HCT116 (cell line): ENCODE data around the gene NKX1-1. TPM values are rescaled to one million over a fixed set of nuclear protein-coding genes. Genes with fewer than 3 reads are reported as not detected.

Source experiments
- ATAC-seq: fragments of 200-7000 bp; cut with Tn5 transposase; 2 replicates; pipeline ENCODE4 v1.9.1; 2020; ENCODE audit warnings: mild to moderate bottlenecking, moderate library complexity
- BruUV-seq: library from RNA; stranded (reverse); fragments of 400-500 nt; replicated peaks from 2 replicates; lab custom pipeline; 2021; lab: Mats Ljungman, UMichigan
- CTCF ChIA-PET: fragments of 300-600 bp; sonication (Branson Sonifier 250); formaldehyde crosslinking; loops from one replicate; lab custom pipeline; 2021; ENCODE audit warnings: antibody characterized with exemption; lab: Charles Lee
- POLR2A ChIA-PET: fragments of 300-600, 350-600 bp; sonication (Branson Sonifier 250); formaldehyde crosslinking; loops from one replicate; lab custom pipeline; 2021; ENCODE audit warnings: antibody characterized with exemption; lab: Charles Lee
- RAD21 ChIA-PET, 2 experiments: fragments of 300-600 bp; sonication (Branson Sonifier 250); formaldehyde crosslinking; loops; one replicate each; lab custom pipeline; 2023; ENCODE audit warnings: low total read pairs in 2 of 2; ENCODE audit not compliant: uncharacterized antibody in 2 of 2, unreplicated experiment in 2 of 2, low non-redundant PET in 1 of 2; lab: Charles Lee
- DNase-seq: peaks from one replicate; pipeline ENCODE4 v3.0.0-alpha.2; 2010; ENCODE audit warnings: low read depth, low spot score
- H2AFZ ChIP-seq: fragments of 200-600 bp; shearing (Covaris generic), sonication (generic); 2 replicates; pipeline ENCODE4 v1.6.1; 2017; ENCODE audit warnings: low read depth, mixed run types, mixed read lengths, antibody characterized with exemption, low read length; ENCODE audit not compliant: poor library complexity, severe bottlenecking
- H3K27ac ChIP-seq: 2 replicates; pipeline ENCODE4 v1.5.1; 2012; ENCODE audit warnings: low read depth, low read length
- H3K27me3 ChIP-seq: fragments of 200-600 bp; sonication (generic); 2 replicates; pipeline ENCODE4 v1.6.1; 2016; ENCODE audit warnings: mixed run types, low read length, mixed read lengths; ENCODE audit not compliant: insufficient read depth
- H3K36me3 ChIP-seq, 2 experiments: fragments of 200-500 bp in 1 of 2; fragments of 200-600 bp in 1 of 2; sonication (Bioruptor generic) in 1 of 2; sonication (generic) in 1 of 2; 2 replicates each; pipeline versions ENCODE4 v1.5.1 to v1.6.1; 2014 to 2016; ENCODE audit warnings: low read length in 2 of 2, inconsistent platforms in 1 of 2, mixed read lengths in 1 of 2, mixed run types in 1 of 2; ENCODE audit not compliant: insufficient read depth in 2 of 2, control insufficient read depth in 1 of 2
- H3K4me1 ChIP-seq, 2 experiments: fragments of 200-600 bp in 1 of 2; sonication (generic) in 1 of 2; 2 replicates each; pipeline versions ENCODE4 v1.5.1 to v1.6.1; 2012 to 2017; ENCODE audit warnings: low read length in 2 of 2, inconsistent platforms in 1 of 2, mild to moderate bottlenecking in 1 of 2, mixed read lengths in 1 of 2, mixed run types in 1 of 2, moderate library complexity in 1 of 2; ENCODE audit not compliant: insufficient read depth in 2 of 2, control insufficient read depth in 1 of 2
- H3K4me2 ChIP-seq: fragments of 200-600 bp; sonication (generic); 2 replicates; pipeline ENCODE4 v1.6.1; 2017; ENCODE audit warnings: mixed run types, low read length, mixed read lengths
- H3K4me3 ChIP-seq, 2 experiments: fragments of 200-600 bp in 1 of 2; sonication (generic) in 1 of 2; replicated peaks in 1 of 2; 2 replicates each; pipeline ENCODE4 v1.5.1; 2011 to 2016; ENCODE audit warnings: low read length in 2 of 2, control low read depth in 1 of 2, low read depth in 1 of 2, mild to moderate bottlenecking in 1 of 2, mixed read lengths in 1 of 2, mixed run types in 1 of 2
- H3K79me2 ChIP-seq: fragments of 200-600 bp; sonication (generic); 2 replicates; pipeline ENCODE4 v1.6.1; 2017; ENCODE audit warnings: mild to moderate bottlenecking, mixed run types, low read length, moderate library complexity, mixed read lengths; ENCODE audit not compliant: insufficient read depth
- H3K9ac ChIP-seq: fragments of 200-600 bp; sonication (generic); 2 replicates; pipeline ENCODE4 v1.6.1; 2016; ENCODE audit warnings: low read length, mixed read lengths
- H3K9me2 ChIP-seq: fragments of 200-600 bp; sonication (generic), shearing (Covaris generic); 2 replicates; pipeline ENCODE4 v1.6.1; 2017; ENCODE audit warnings: mixed run types, mild to moderate bottlenecking, moderate library complexity; ENCODE audit not compliant: insufficient read depth
- H3K9me3 ChIP-seq, 2 experiments: fragments of 200-500 bp in 1 of 2; fragments of 200-600 bp in 1 of 2; sonication (Bioruptor generic) in 1 of 2; sonication (generic) in 1 of 2; 2 replicates each; pipeline ENCODE4 v1.6.1; 2014 to 2017; ENCODE audit warnings: low read length in 2 of 2, mixed read lengths in 2 of 2, inconsistent platforms in 1 of 2, low read depth in 1 of 2, mild to moderate bottlenecking in 1 of 2, mixed run types in 1 of 2, moderate library complexity in 1 of 2; ENCODE audit not compliant: control insufficient read depth in 1 of 2, insufficient read depth in 1 of 2
- H4K20me1 ChIP-seq: fragments of 200-600 bp; sonication (generic), shearing (Covaris generic); 2 replicates; pipeline ENCODE4 v1.6.1; 2017; ENCODE audit warnings: mixed run types, mild to moderate bottlenecking, moderate library complexity; ENCODE audit not compliant: insufficient read depth
- CBX3 ChIP-seq: IDR thresholded peaks from 2 replicates; pipeline ENCODE4 v1.6.1; 2012; ENCODE audit warnings: low read depth
- EGR1 ChIP-seq: IDR thresholded peaks from 2 replicates; pipeline ENCODE4 v1.6.1; 2012; ENCODE audit warnings: low read depth
- ELF1 ChIP-seq: IDR thresholded peaks from 2 replicates; pipeline ENCODE4 v1.6.1; 2012; ENCODE audit warnings: low read depth, borderline replicate concordance
- EZH2phosphoT487 ChIP-seq: fragments of 200-600 bp; IDR thresholded peaks from 2 replicates; pipeline ENCODE4 v1.6.1; 2018; ENCODE audit warnings: antibody characterized with exemption, borderline replicate concordance
- FOSL1 ChIP-seq: IDR thresholded peaks from 2 replicates; pipeline ENCODE4 v1.6.1; 2012; ENCODE audit warnings: low read depth
- JUND ChIP-seq: IDR thresholded peaks from 2 replicates; pipeline ENCODE4 v1.6.1; 2012
- POLR2A ChIP-seq: IDR thresholded peaks from 2 replicates; pipeline ENCODE4 v1.7.0; 2011; ENCODE audit warnings: borderline replicate concordance; ENCODE audit not compliant: insufficient read depth, insufficient read length; ENCODE audit errors: extremely low read depth
- RAD21 ChIP-seq: IDR thresholded peaks from 2 replicates; pipeline ENCODE4 v1.6.1; 2012; ENCODE audit warnings: low read depth, mild to moderate bottlenecking
- SIN3A ChIP-seq: IDR thresholded peaks from 2 replicates; pipeline ENCODE4 v1.6.1; 2012; ENCODE audit warnings: low read depth
- SP1 ChIP-seq: IDR thresholded peaks from 2 replicates; pipeline ENCODE4 v1.6.1; 2012; ENCODE audit warnings: low read depth
- SRF ChIP-seq: IDR thresholded peaks from 2 replicates; pipeline ENCODE4 v1.6.1; 2012; ENCODE audit warnings: low read depth
- TCF7L2 ChIP-seq: IDR thresholded peaks from 2 replicates; pipeline ENCODE4 v1.7.0; 2011; ENCODE audit warnings: borderline replicate concordance, inconsistent platforms; ENCODE audit not compliant: insufficient read depth, insufficient read length; ENCODE audit errors: extremely low read depth
- YY1 ChIP-seq: IDR thresholded peaks from 2 replicates; pipeline ENCODE4 v1.6.1; 2011; ENCODE audit warnings: low read length, low read depth, moderate library complexity, mild to moderate bottlenecking; ENCODE audit not compliant: insufficient replicate concordance; ENCODE audit errors: extremely low read depth
- ZFX ChIP-seq: fragments of 450-650 bp; IDR thresholded peaks from 2 replicates; pipeline ENCODE4 v1.6.1; 2017
- ZNF274 ChIP-seq: fragments of 200-500 bp; sonication (Bioruptor generic); IDR thresholded peaks from 2 replicates; pipeline ENCODE4 v1.6.1; 2014; ENCODE audit warnings: mild to moderate bottlenecking, low read depth, low read length, inconsistent platforms
- intact Hi-C: fragments of 100-400 bp; cut with micrococcal nuclease; formaldehyde crosslinking; loops from 2 replicates; pipeline ENCODE4 v1.10.0; 2022
- total RNA-seq: library from RNA; stranded (reverse); gene quantifications from one replicate; pipeline ENCODE4 v1.2.1, GENCODE V29; 2021; ENCODE audit not compliant: unreplicated experiment
- TF ChIP-seq, protein P1 (sequence below): IDR thresholded peaks from 2 replicates; pipeline ENCODE4 v1.6.1; 2011; ENCODE audit warnings: mild to moderate bottlenecking, low read length, moderate library complexity; ENCODE audit not compliant: insufficient replicate concordance; ENCODE audit errors: extremely low read depth
- TF ChIP-seq, protein P2 (sequence below): IDR thresholded peaks from 2 replicates; pipeline ENCODE4 v1.6.1; 2012
- TF ChIP-seq, protein P3 (sequence below): IDR thresholded peaks from 2 replicates; pipeline ENCODE4 v1.6.1; 2012
- TF ChIP-seq, protein P4 (sequence below): IDR thresholded peaks from 2 replicates; pipeline ENCODE4 v1.6.1; 2012; ENCODE audit warnings: low read depth

NKX1-1 gene
- total RNA-seq, 1 experiment from 2014 or later: not detected

DNA sequence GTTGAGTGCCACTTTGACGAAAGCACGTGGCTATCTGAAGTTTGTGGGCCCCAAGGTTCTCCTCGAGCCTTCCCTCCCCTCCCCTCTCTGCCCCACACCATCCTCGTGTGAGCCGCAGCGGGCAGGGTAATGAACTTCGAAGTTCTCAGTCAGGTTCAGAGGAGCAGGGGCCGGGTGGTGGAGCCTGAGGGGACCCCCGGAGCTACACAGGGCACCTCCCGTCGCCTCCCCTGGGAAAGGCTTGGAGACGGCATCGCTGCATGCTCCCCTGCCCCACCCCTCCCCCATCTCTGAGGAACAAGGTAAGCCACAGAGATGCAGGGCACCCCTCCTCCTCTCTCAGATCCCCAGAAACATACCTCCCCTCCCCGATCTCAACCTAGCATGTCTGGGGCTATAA lies 2.8 kb upstream of the NKX1-1 start:
- Histone ChIP-seq H3K9me2 (no peaks in the 10 kb centered on the region), H3K4me3 (no peak overlapping the region), H2AFZ (no peak overlapping the region), H3K9ac (no peak overlapping the region), H3K79me2 (no peaks in the 10 kb centered on the region), H3K27me3 (no peaks in the 10 kb centered on the region), H3K27ac (no peak overlapping the region), H4K20me1 (no peaks in the 10 kb centered on the region), H3K4me1 (no peaks in the 10 kb centered on the region), H3K4me2 (no peak overlapping the region), H3K36me3 (no peaks in the 10 kb centered on the region), H3K9me3 (no peaks in the 10 kb centered on the region; a peak in 1 of 4 replicates)
- POLR2A ChIA-PET: no interaction called here
- RAD21 ChIA-PET: no interaction called here
- TF ChIP-seq SRF: no peak
- TF ChIP-seq YY1: no peak
- TF ChIP-seq JUND: no peak
- TF ChIP-seq ZNF274: no peak
- no peak for TF ChIP-seq SIN3A
- no peak for TF ChIP-seq SP1
- TF ChIP-seq, protein P1, sequence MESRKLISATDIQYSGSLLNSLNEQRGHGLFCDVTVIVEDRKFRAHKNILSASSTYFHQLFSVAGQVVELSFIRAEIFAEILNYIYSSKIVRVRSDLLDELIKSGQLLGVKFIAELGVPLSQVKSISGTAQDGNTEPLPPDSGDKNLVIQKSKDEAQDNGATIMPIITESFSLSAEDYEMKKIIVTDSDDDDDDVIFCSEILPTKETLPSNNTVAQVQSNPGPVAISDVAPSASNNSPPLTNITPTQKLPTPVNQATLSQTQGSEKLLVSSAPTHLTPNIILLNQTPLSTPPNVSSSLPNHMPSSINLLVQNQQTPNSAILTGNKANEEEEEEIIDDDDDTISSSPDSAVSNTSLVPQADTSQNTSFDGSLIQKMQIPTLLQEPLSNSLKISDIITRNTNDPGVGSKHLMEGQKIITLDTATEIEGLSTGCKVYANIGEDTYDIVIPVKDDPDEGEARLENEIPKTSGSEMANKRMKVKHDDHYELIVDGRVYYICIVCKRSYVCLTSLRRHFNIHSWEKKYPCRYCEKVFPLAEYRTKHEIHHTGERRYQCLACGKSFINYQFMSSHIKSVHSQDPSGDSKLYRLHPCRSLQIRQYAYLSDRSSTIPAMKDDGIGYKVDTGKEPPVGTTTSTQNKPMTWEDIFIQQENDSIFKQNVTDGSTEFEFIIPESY: no peak
- TF ChIP-seq POLR2A: no peak
- no peak for TF ChIP-seq ELF1
- TF ChIP-seq CBX3: no peak
- no peak for TF ChIP-seq ZFX
- TF ChIP-seq RAD21: no peak
- TF ChIP-seq, protein P2, sequence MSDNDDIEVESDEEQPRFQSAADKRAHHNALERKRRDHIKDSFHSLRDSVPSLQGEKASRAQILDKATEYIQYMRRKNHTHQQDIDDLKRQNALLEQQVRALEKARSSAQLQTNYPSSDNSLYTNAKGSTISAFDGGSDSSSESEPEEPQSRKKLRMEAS: no peak
- TF ChIP-seq EZH2phosphoT487: no peak
- TF ChIP-seq, protein P3, sequence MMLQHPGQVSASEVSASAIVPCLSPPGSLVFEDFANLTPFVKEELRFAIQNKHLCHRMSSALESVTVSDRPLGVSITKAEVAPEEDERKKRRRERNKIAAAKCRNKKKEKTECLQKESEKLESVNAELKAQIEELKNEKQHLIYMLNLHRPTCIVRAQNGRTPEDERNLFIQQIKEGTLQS: no peak
- TF ChIP-seq FOSL1: no peak
- TF ChIP-seq, protein P4, sequence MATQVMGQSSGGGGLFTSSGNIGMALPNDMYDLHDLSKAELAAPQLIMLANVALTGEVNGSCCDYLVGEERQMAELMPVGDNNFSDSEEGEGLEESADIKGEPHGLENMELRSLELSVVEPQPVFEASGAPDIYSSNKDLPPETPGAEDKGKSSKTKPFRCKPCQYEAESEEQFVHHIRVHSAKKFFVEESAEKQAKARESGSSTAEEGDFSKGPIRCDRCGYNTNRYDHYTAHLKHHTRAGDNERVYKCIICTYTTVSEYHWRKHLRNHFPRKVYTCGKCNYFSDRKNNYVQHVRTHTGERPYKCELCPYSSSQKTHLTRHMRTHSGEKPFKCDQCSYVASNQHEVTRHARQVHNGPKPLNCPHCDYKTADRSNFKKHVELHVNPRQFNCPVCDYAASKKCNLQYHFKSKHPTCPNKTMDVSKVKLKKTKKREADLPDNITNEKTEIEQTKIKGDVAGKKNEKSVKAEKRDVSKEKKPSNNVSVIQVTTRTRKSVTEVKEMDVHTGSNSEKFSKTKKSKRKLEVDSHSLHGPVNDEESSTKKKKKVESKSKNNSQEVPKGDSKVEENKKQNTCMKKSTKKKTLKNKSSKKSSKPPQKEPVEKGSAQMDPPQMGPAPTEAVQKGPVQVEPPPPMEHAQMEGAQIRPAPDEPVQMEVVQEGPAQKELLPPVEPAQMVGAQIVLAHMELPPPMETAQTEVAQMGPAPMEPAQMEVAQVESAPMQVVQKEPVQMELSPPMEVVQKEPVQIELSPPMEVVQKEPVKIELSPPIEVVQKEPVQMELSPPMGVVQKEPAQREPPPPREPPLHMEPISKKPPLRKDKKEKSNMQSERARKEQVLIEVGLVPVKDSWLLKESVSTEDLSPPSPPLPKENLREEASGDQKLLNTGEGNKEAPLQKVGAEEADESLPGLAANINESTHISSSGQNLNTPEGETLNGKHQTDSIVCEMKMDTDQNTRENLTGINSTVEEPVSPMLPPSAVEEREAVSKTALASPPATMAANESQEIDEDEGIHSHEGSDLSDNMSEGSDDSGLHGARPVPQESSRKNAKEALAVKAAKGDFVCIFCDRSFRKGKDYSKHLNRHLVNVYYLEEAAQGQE: no peak
- TF ChIP-seq TCF7L2: no peak
- TF ChIP-seq EGR1: no peak
- intact Hi-C loops: no loop called here
- ATAC-seq: no peak
- CTCF ChIA-PET: no interaction called here
- no peak for DNase-seq
- no TSS peak for BruUV-seq
